Panc1 (cell line): ENCODE measurements around the gene SLC12A3. TPM values are rescaled to one million over a fixed set of nuclear protein-coding genes. Genes with fewer than 3 reads are reported as not detected.

Source experiments
- ATAC-seq: fragments of 200-7000 bp; cut with Tn5 transposase; 2 replicates; pipeline ENCODE4 v1.9.1; 2020; ENCODE audit warnings: mild to moderate bottlenecking, moderate library complexity
- BruUV-seq: library from RNA; stranded (reverse); fragments of 400-500 nt; replicated peaks from 2 replicates; lab custom pipeline; 2021; lab: Mats Ljungman, UMichigan
- CTCF ChIA-PET: fragments of 300-600 bp; sonication (Branson Sonifier 250); formaldehyde crosslinking; loops from one replicate; lab custom pipeline; 2022; ENCODE audit warnings: antibody characterized with exemption; lab: Charles Lee
- POLR2A ChIA-PET: fragments of 300-600 bp; sonication (Branson Sonifier 250); formaldehyde crosslinking; loops from one replicate; lab custom pipeline; 2022; ENCODE audit warnings: antibody characterized with exemption; lab: Charles Lee
- DNase-seq: peaks from one replicate; pipeline ENCODE4 v3.0.0-alpha.2; 2010; ENCODE audit warnings: low read depth, low spot score
- H3K27ac ChIP-seq: 2 replicates; pipeline ENCODE4 v1.5.1; 2011; ENCODE audit warnings: mild to moderate bottlenecking, low read length, inconsistent platforms
- H3K27me3 ChIP-seq: fragments of 200-500 bp; sonication (Bioruptor generic); 2 replicates; pipeline ENCODE4 v1.6.0; 2014; ENCODE audit warnings: low read length, inconsistent platforms; ENCODE audit not compliant: control insufficient read depth, insufficient read depth
- H3K36me3 ChIP-seq: fragments of 200-500 bp; sonication (Bioruptor generic); 2 replicates; pipeline ENCODE4 v1.5.1; 2014; ENCODE audit warnings: inconsistent platforms, mild to moderate bottlenecking, low read length, moderate library complexity; ENCODE audit not compliant: control insufficient read depth, insufficient read depth
- H3K4me1 ChIP-seq: 2 replicates; pipeline ENCODE4 v1.5.1; 2011; ENCODE audit warnings: inconsistent platforms, mild to moderate bottlenecking, low read length, moderate library complexity; ENCODE audit not compliant: control insufficient read depth, insufficient read depth
- H3K4me3 ChIP-seq, 2 experiments: 2 replicates each; pipeline ENCODE4 v1.5.1; 2011 to 2012; ENCODE audit warnings: low read depth in 2 of 2, low read length in 2 of 2, mild to moderate bottlenecking in 2 of 2, inconsistent platforms in 1 of 2, moderate library complexity in 1 of 2
- H3K9me3 ChIP-seq: fragments of 200-500 bp; sonication (Bioruptor generic); 2 replicates; pipeline ENCODE4 v1.5.1; 2014; ENCODE audit warnings: low read depth, mild to moderate bottlenecking, inconsistent platforms, low read length, moderate library complexity; ENCODE audit not compliant: control insufficient read depth, insufficient read depth
- POLR2AphosphoS5 ChIP-seq: IDR thresholded peaks from 2 replicates; pipeline ENCODE4 v1.6.1; 2012; ENCODE audit warnings: mild to moderate bottlenecking, low read depth, low read length, moderate library complexity
- SIN3A ChIP-seq: IDR thresholded peaks from 2 replicates; pipeline ENCODE4 v1.6.1; 2012; ENCODE audit warnings: low read depth, mild to moderate bottlenecking, low read length, moderate library complexity, borderline replicate concordance; ENCODE audit not compliant: insufficient read depth
- TCF7L2 ChIP-seq: IDR thresholded peaks from 2 replicates; pipeline ENCODE4 v1.6.1; 2011; ENCODE audit warnings: mild to moderate bottlenecking, low read depth, low read length, inconsistent platforms
- in situ Hi-C: cut with HindIII; loops from 2 replicates; pipeline ENCODE4 v1.10.0; 2016; ENCODE audit warnings: low sequenced_read_pairs, low pct_unique_long_range_greater_than_20kb
- intact Hi-C: fragments of 100-400 bp; cut with micrococcal nuclease; formaldehyde crosslinking; loops from one replicate; pipeline ENCODE4 v1.10.0; 2022; ENCODE audit not compliant: unreplicated experiment
- total RNA-seq: library from RNA; stranded (reverse); gene quantifications from one replicate; pipeline ENCODE4 v1.2.1, GENCODE V29; 2021; ENCODE audit not compliant: unreplicated experiment
- TF ChIP-seq, protein P1 (sequence below), 2 experiments: IDR thresholded peaks; 2 replicates each; pipeline ENCODE4 v1.6.1; 2011 to 2012; ENCODE audit warnings: low read depth in 2 of 2, control low read depth in 1 of 2, low read length in 1 of 2, mild to moderate bottlenecking in 1 of 2, moderate library complexity in 1 of 2; ENCODE audit not compliant: insufficient read depth in 1 of 2
- TF ChIP-seq, protein P2 (sequence below): fragments of 450-650 bp; IDR thresholded peaks from 2 replicates; pipeline ENCODE4 v1.5.1; 2017; ENCODE audit warnings: mild to moderate bottlenecking

The SLC12A3 gene
- total RNA-seq, 1 experiment from 2014 or later, result 0.15 TPM

DNA sequence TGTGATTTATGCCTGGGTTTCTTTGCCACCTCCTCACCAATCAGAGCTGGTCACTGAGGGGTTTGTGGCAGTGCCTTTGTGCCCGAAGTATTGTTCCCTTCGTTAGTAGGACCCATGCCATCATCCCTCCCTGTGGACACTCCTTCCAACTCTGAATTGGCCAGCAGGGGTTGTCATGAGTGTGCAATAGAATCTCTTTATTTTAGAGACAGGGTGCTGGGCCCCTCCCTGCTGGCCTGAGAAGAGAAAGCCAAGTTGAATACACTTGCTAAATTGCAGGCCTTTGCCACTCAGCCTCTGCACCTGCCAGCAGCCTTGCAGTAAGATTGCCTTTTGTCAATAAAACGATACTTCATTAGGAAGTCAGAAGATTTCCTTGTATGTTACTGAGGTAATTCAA is 40.7 kb upstream of the SLC12A3 start:
- H3K4me3 ChIP-seq, result no peak overlapping the region
- H3K36me3 ChIP-seq, result peaks cover under 1% of the 10 kb centered on the region; the same call in 1 of the 2 replicates
- no peak for DNase-seq
- TF ChIP-seq TCF7L2, result no peak
- TF ChIP-seq SIN3A, result no peak
- TF ChIP-seq POLR2AphosphoS5, result no peak
- TF ChIP-seq, protein P1, sequence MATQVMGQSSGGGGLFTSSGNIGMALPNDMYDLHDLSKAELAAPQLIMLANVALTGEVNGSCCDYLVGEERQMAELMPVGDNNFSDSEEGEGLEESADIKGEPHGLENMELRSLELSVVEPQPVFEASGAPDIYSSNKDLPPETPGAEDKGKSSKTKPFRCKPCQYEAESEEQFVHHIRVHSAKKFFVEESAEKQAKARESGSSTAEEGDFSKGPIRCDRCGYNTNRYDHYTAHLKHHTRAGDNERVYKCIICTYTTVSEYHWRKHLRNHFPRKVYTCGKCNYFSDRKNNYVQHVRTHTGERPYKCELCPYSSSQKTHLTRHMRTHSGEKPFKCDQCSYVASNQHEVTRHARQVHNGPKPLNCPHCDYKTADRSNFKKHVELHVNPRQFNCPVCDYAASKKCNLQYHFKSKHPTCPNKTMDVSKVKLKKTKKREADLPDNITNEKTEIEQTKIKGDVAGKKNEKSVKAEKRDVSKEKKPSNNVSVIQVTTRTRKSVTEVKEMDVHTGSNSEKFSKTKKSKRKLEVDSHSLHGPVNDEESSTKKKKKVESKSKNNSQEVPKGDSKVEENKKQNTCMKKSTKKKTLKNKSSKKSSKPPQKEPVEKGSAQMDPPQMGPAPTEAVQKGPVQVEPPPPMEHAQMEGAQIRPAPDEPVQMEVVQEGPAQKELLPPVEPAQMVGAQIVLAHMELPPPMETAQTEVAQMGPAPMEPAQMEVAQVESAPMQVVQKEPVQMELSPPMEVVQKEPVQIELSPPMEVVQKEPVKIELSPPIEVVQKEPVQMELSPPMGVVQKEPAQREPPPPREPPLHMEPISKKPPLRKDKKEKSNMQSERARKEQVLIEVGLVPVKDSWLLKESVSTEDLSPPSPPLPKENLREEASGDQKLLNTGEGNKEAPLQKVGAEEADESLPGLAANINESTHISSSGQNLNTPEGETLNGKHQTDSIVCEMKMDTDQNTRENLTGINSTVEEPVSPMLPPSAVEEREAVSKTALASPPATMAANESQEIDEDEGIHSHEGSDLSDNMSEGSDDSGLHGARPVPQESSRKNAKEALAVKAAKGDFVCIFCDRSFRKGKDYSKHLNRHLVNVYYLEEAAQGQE (IDR thresholded peaks at IDR 0.05; ENCODE audit: insufficient read depth in 1 of 2, low read depth in 2 of 2, low read length in 1 of 2), result no peak
- TF ChIP-seq, protein P2, sequence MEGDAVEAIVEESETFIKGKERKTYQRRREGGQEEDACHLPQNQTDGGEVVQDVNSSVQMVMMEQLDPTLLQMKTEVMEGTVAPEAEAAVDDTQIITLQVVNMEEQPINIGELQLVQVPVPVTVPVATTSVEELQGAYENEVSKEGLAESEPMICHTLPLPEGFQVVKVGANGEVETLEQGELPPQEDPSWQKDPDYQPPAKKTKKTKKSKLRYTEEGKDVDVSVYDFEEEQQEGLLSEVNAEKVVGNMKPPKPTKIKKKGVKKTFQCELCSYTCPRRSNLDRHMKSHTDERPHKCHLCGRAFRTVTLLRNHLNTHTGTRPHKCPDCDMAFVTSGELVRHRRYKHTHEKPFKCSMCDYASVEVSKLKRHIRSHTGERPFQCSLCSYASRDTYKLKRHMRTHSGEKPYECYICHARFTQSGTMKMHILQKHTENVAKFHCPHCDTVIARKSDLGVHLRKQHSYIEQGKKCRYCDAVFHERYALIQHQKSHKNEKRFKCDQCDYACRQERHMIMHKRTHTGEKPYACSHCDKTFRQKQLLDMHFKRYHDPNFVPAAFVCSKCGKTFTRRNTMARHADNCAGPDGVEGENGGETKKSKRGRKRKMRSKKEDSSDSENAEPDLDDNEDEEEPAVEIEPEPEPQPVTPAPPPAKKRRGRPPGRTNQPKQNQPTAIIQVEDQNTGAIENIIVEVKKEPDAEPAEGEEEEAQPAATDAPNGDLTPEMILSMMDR, result no peak
- intact Hi-C loops, result no loop called here
- H3K9me3 ChIP-seq, result no peaks in the 10 kb centered on the region
- H3K4me1 ChIP-seq, result no peaks in the 10 kb centered on the region
- BruUV-seq, result no TSS peak
- ATAC-seq, result no peak
- CTCF ChIA-PET, result no interaction called here
- POLR2A ChIA-PET, result no interaction called here
- in situ Hi-C loops, result no loop called here
- H3K27ac ChIP-seq, result no peak overlapping the region
- no peaks in the 10 kb centered on the region for H3K27me3 ChIP-seq

DNA sequence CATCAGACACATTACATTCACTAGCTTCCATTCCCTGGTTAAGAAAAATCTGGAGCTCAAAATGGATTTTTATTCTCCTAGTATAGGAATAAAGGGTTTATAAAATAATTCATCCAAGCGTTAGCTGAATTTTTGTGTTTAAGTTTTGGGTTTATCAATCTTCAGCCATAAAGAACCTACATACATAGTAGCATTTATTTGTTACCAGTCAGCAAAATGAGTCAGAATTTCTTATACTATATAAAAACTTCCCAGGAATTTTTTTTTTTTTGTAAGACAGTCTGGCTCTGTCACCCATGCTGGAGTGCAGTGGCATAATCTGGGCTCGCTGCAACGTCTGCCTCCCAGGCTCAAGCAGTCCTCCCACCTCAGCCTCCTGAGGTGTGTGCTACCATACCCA is 40.2 kb upstream of the SLC12A3 start:
- H3K4me1 ChIP-seq, result no peaks in the 10 kb centered on the region
- ATAC-seq, result no peak
- H3K36me3 ChIP-seq, result no peaks in the 10 kb centered on the region; the same call in 1 of the 2 replicates
- H3K9me3 ChIP-seq, result no peaks in the 10 kb centered on the region
- intact Hi-C loops, result no loop called here
- ChIA-PET CTCF (no interaction called here), POLR2A (no interaction called here)
- DNase-seq, result no peak
- no TSS peak for BruUV-seq
- no peak overlapping the region for H3K4me3 ChIP-seq
- H3K27me3 ChIP-seq, result no peaks in the 10 kb centered on the region
- no peak overlapping the region for H3K27ac ChIP-seq
- in situ Hi-C loops, result no loop called here
- TF ChIP-seq SIN3A, result no peak
- TF ChIP-seq, protein P2, result no peak
- TF ChIP-seq, protein P1 (IDR thresholded peaks at IDR 0.05; ENCODE audit: insufficient read depth in 1 of 2, low read depth in 2 of 2, low read length in 1 of 2), result no peak
- no peak for TF ChIP-seq POLR2AphosphoS5
- TF ChIP-seq TCF7L2, result no peak
